ENCODE data around the gene OPN1SW.

OPN1SW gene

GRCh38 chr7:128775744-128776474 lies at the start of gene OPN1SW:
Gene OPN1SW, minus strand, starts transcription at chr7:128775794. Its CDS starts 13 bp downstream, at chr7:128775781.
- DNase-seq = no peak

GRCh38 chr7:128821724-128822123 lies 46.1 kb upstream of the OPN1SW start:
- no peak for DNase-seq

GRCh38 chr7:128818694-128819093 lies 43.1 kb upstream of the OPN1SW start:
- no peak for DNase-seq

DNA sequence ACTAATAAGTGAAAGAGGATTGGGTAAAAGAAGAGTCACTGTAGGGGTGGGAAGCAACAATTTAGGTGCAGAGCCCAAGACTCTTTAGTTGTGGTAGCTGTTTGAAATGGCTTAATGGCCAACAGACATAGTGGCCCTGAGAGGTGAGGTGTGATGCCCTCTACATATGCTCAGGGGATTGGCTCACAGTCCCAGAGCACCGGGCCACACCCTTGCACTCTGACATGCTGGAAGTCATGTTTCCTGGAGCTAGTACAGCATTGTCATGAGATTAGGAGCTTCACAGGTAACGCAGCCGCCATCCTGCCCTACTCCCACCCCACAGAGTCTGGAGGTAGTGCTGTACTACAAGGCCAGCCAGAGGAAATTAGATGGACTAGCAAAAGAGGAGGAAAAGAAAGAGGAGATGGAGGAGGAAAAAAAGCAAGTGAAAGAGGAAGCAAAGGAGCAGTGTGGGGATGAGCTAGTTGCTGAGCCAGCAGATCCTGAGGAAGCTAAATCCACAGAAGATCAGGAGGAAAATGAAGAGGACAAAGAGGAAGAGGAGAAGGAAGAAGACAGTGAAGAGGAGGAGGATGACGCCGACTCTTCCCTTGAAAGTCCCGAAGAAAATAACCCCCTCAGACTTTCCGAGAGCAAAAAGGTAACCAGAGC lies 39.8 kb upstream of the OPN1SW start:
- no peak for DNase-seq

DNA sequence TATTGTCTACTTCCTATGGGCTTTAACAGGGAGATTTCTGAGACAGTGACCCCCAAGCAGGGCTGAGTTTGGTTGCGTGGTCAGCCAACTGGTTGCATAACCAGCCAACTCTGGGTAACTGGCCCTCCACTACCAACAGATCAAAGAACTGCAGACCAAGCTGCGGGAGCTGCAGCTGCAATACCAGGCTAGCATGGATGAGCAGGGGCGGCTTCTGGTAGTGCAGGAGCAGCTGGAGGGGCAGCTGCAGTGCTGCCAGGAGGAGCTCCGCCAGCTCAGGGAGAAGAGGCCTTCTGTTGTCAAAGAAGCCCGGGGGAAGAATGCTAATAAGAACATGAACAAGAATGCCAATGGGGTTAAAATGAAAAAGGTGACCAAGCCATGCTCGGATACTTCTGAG lies 38.9 kb upstream of the OPN1SW start:
- no peak for DNase-seq

- no peak for DNase-seq
Observed at GRCh38 chr7:128812514-128813168, 37.0 kb upstream of the OPN1SW start.

GRCh38 chr7:128811631-128812430 lies 36.2 kb upstream of the OPN1SW start:
- DNase-seq = no peak

- no peak for DNase-seq
Observed at GRCh38 chr7:128810997-128811396, 35.4 kb upstream of the OPN1SW start.

- DNase-seq = no peak
Observed at GRCh38 chr7:128810473-128810872, 34.9 kb upstream of the OPN1SW start.

DNA sequence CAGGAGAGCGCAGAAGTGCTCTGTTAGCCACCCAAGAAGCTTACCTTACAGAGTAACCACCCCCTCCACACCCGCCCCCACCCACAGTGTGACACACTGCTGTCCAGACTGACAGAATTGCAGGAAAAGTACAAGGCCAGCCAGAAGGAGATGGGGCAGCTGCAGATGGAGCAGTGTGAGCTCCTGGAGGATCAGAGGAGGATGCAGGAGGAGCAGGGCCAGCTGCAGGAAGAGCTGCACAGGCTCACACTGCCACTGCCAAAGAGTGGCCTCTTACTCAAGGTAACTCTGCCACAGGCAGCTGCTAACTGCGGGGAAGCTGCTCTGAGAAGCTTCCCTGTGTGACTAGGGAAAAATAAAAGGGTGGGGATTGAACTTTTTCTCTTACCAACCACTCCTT lies 33.8 kb upstream of the OPN1SW start:
- no peak for DNase-seq

DNA sequence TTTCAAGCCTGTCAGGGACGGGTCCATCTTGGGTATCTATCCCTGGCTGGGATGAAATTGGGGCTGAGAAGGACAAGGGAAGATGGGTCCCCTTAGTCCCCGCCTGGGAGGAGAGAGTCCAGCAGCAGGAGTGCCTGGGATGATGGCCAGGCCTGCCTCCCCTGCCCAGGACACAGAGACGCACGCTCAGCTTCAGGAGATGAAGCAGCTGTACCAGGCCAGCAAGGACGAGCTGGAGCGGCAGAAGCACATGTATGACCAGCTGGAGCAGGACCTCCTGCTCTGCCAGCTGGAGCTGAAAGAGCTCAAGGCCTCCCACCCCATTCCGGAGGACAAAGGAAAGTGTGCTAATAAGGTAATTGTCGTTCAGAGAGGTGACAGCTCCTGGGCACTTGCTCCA lies 31.6 kb upstream of the OPN1SW start:
- DNase-seq = no peak

DNA sequence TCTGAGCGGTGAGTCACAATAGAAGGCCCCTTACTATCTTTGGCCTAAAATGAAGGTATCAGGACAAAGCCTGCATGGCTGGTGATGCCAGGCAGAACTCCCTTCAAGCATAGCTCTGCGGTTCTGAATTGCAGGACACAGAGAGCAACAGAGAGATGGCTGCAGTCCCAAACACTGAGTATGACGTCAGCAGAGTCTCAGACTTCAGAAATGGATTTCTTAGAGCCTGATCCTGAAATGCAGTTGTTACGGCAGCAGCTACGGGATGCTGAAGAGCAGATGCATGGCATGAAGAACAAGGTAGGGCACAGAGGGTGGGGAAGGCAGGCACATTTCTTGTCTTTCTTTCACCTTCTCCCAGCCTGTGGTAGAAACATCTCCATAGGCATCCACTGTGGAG lies 29.6 kb upstream of the OPN1SW start:
- DNase-seq = no peak

GRCh38 chr7:128804484-128804883 lies 28.9 kb upstream of the OPN1SW start:
- no peak for DNase-seq

- no peak for DNase-seq
Observed at GRCh38 chr7:128801667-128802418, 26.2 kb upstream of the OPN1SW start.

DNA sequence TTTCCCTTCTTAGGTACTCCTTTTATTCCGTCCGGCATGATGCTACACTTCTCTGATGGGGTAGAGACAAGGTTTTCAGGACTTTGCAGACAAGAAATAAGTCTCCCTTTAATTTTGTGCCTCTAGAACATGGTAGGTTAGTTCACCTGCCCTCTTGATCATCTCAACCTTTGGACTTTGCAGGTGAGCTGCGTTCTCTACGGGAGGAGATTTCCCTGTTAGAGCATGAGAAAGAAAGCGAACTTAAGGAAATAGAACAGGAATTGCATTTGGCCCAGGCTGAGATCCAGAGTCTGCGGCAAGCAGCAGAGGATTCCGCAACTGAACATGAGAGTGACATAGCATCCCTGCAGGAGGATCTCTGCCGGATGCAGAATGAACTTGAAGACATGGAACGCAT lies 25.4 kb upstream of the OPN1SW start:
- DNase-seq = no peak

- DNase-seq = no peak
Observed at GRCh38 chr7:128800567-128800966, 25.0 kb upstream of the OPN1SW start.

- no peak for DNase-seq
Observed at GRCh38 chr7:128799451-128799850, 23.9 kb upstream of the OPN1SW start.

- DNase-seq = no peak
Observed at GRCh38 chr7:128796327-128796726, 20.7 kb upstream of the OPN1SW start.

DNA sequence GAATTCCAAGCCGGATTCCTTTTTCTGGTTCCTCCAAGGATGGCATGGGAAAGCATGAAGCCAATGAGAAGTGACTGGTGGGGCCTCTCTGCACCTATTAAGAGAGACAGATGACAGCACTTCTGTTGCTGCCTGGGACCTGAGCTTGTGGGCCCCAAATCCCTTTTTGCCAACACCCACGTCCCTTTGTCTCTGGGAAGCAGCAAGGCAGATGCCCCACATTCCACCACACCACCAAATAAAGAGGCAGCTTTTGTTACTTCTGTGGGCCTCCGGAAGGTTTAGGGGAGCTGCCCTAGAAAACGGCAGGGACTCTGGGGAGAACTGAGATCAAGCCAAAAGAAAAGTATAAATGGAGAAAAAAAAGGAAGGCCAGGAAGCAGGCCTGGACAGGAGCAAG lies 19.5 kb upstream of the OPN1SW start:
- no peak for DNase-seq

- no peak for DNase-seq
Observed at GRCh38 chr7:128794436-128794835, 18.8 kb upstream of the OPN1SW start.

- DNase-seq = no peak
Observed at GRCh38 chr7:128794020-128794419, 18.4 kb upstream of the OPN1SW start.

DNA sequence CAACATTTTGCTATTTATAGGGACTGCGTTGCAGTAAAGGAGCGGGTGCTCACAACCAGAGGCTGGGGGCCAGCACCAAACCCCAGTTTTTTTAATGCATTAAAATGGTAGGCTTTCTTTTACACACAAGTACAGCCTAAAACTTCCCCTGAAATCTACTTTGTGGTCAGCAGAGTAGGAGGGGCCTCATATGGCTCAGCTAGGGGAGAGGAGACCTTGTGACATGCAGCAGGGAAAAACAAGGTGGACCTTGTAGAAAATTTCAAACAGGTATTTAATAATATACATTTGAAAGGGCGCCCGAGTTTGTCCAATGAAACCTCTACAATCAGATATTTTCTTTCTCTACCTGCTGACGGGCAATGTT lies 17.6 kb upstream of the OPN1SW start:
- no peak for DNase-seq

All from GOT3 (cell line).